GM21447 (cell line): Measurements from ENCODE around the gene PLPP1.
"Not testable (repeated sequence)": the region's sequence is repeated elsewhere in the genome, so short reads cannot be mapped to it uniquely, and the experiment has no call there.

ENCODE experiments used
- ATAC-seq: cut with Tn5 transposase; IDR thresholded peaks from one replicate; pipeline ENCODE4 v1.9.1; 2021; ENCODE audit not compliant: unreplicated experiment

PLPP1 gene

DNA sequence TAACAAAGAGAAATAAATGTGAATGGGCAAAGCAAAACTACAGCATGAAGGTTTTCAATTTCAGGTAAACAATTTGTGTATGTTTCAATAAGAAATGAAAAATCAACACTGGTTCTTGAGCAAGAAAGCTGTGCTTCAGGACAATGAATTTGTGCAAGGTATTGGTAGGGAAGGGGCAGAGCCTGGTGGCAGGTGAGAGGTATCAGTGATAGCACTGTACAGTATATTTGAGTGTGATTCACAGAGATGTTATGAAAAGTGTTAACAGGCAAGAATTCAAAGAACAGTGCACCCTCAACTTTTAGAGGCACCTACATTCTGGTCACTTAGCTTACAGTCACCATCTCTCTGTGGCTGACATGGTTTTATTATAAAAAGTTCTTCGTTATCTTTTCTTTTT is 25.7 kb downstream of the PLPP1 start:
- no peak for ATAC-seq

DNA sequence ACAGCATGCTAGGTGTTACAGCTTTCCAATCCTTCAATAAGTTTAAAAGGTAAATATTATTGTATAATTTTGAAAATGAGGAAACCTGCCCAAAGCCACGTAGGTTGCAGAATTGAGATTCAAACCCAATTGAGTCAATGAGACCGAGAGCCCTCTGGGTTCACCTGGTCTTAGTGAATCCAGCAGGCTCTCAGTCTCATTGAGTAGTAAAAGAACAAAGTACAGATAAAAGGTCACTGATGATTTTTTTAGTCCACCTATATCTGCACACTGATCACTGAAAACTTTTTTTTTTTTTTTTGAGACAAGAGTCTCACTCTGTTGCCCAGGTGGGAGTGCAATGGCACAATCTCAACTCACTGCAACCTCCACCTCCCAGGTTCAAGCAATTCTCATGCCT is 27.2 kb downstream of the PLPP1 start:
- no peak for ATAC-seq

DNA sequence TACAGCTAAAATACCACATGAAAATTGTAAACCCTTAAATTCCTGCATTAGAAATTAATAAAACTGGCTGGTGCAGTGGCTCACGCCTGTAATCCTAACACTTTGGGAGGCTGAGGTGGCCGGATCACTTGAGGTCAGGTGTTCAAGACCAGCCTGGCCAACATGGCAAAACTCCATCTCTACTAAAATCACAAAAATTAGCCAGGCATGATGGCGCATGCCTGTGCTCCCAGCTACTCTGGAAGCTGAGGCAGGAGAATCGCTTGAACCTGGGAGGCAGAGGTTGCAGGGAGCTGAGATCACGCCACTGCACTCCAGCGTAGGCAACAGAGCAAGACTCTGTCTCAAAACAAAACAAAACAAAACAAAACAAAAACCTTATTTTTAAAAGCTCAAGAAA is 29.1 kb downstream of the PLPP1 start:
- ATAC-seq: not testable (repeated sequence)

DNA sequence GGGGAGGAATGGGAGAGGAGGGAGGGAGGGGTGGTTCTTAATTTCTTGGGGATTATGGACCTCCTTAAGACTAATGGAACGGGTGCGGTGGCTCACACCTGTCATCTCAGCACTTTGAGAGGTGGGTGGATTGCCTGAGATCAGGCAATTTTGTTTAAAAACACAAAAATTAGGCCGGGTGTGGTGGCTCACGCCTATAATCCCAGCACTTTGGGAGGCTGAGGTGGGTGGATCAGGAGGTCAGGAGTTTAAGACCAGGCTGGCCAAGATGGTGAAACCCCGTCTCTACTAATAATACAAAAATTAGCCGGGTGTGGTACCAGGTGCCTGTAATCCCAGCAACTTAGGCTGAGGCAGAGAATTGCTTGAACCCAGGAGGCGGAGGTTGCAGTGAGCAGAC is 30.8 kb downstream of the PLPP1 start:
- ATAC-seq: not testable (repeated sequence)

DNA sequence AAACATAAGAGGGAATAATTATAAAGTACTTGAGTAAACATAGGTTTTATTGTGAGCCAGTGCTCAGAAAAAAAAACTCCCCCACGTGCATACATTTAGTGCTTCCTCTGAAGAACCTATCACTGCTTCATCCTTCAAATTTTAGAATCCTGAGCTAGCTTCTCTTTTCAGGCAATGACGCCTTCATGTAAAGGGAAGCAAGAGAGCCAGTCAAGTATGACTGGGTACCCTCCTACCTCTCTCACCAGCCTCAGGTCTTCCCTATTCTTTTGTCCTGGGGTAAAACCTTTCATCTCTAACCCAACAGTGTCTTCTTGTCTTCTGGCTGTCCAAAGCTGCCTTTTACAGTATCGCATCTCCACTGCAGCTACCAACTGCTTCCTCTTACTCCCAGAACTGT is 32.0 kb downstream of the PLPP1 start:
- no peak for ATAC-seq

DNA sequence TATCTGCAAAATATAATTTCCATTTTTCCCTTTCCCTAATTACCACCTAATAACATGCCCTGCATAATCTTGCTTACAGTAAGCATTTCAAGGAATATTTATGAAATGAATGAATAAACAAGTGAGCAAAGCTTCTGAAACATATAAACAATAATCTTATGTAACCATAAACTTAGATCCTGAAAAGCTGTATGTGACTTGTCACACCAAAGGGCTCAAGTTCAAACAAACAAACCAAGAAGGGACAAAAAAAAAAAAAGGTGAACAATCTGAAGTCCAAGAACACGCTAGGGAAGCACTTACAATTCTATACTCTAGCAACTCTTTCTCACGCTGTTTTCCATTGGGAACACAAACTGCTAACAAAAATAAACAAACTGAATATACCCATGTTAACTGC is 36.3 kb downstream of the PLPP1 start:
- ATAC-seq: no peak

DNA sequence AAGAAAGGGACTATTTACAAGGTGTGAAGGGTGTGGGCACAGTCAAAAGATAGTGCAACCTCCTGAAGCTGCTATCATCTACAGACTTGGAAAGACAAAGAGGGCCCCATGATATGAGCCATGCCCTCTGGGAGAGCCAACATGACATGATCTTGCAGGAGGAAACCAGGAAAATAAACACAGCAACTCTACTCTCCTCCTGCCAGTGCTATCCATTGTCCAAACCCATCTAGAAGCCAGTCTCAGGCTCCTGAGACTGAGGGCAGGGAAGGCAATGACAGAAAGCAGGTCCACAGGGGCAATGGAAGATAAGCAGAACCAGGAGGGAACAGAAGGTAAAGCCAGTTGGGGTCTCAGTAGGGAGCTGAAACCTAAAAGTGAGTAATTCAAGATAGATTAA is 37.1 kb downstream of the PLPP1 start:
- no peak for ATAC-seq

DNA sequence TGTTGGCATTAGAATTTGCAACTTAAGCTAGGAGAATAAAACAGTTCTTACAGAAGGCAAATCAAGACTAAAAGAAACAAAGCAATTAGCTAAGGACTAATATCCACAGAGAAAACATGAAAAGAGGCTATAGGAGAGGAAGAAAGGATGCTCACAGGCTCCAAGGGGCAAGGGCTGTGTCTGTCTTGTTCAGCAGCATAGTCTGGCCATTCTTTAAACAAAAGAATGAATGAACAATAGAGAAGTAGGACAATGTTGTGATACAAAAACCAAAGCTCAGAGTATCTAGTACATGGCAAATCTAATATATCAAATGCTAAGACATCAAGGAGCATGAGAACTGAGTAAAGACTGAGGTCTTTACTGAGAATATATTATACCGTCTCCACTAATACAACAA is 39.5 kb downstream of the PLPP1 start:
- ATAC-seq: no peak

DNA sequence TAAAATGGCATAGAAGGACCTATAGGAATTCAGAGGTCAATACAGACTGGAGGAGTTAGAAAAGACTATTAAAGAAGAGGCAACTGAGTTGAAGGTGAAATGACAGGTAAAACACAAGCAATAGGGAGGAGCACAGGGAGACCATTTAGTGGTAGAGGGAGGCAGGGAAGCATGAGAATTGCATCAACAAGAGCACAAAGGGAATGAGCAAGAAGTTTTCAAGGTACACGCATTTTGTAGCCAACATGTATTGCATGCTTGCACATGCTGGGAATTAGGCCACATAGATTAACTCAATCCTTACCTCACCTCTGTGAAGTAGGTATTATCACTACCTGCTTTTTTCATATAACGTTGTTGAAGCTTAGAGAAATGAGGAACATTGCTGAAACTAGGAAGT is 42.3 kb downstream of the PLPP1 start:
- no peak for ATAC-seq

DNA sequence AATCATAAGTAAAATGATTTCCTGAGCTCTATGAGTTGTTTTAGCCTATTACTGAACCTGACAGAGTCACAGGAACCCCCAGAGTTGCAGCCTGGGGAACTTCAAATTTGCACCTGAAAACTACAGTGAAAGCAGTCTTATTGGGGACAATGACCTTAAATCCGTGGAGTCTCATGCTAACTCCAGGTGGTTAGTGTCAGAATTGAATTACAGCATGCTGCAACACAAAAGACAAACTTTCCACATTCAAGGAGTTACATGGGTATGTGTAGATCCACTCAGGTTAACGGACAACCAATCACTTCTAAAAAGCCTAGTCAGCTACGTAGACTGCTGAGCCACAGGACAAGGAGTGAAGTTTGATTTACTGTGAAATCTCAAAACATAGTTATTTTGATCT is 49.7 kb downstream of the PLPP1 start:
- ATAC-seq: no peak

DNA sequence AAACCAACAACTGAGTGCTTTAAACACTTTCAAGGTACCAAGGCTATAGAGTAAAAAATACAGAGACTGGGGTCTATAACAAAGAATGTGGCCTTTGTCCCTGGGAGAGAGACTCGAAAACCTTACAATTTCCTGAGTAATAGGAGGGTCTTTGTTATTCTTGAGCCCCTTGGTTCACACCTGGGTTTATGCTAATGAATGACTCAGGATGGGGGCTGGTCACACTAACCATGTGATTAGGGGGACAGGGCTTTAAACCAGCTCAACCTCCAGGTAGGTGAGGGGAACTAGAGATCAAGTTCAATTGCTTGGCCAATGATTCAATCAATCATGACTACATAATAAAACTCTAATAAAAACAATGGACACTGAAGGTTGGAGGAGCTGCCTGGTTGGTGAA is 50.2 kb downstream of the PLPP1 start:
- no peak for ATAC-seq

DNA sequence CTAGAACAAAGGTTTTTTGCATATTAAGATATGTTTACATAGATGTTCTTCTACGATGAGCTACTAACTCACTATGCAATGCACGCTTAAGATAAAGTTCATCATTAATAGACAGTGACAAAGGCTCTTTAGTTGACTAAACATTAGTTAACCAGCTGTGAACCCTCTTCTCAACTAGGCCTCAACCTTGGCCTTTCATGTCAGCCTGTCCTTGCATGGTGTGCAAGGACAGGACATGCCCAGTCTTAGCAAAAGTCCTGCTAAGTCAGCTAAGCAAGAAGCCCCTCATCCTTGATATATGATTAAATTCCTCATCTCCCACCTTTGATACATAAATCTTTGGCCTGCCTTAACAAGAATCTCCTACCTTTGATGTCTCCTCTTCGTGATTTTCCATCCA is 50.9 kb downstream of the PLPP1 start:
- ATAC-seq: no peak

DNA sequence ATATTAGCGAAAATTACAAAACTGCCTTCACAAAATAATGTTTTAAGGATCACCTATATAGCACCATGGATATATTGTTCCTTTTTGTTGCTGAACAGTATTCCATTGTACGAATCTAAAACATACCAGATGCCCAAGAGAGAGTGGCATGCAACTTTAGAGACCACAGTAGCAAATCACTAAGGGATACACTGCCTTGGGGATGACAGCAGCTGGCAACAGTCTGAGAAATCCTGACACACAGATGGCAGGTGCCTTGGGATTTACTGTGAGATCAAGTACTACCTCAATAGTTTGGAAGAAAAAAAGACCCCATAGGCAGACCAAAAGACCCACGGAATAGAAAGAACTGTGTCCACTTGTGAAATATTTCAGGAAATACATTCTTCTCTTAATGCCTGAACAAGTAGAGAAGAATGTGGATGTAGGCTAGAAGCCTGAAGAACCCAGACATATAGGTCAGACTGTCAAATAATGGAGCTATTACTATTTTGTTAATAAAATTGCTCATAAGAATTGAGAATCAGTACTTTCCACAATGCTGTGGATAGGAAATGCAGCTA is 53.4 kb downstream of the PLPP1 start:
- ATAC-seq: no peak

DNA sequence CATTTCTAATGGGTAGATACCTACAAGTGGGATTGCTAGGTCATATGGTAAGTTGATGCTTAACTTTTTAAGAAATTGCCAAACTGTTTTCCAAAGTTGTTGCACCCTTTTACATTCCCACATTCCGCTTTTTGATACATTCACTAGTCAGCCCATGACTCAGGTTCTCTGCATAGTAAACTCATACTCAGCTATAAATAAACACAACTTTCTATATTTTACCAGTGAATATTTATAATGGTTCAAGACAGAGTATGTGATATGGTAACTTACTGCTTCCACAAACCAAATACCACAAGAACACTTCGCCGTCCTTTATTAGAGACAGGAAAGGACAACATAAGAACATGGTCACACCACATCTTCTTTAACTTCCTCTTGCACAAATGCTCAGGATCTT is 54.0 kb downstream of the PLPP1 start:
- no peak for ATAC-seq

DNA sequence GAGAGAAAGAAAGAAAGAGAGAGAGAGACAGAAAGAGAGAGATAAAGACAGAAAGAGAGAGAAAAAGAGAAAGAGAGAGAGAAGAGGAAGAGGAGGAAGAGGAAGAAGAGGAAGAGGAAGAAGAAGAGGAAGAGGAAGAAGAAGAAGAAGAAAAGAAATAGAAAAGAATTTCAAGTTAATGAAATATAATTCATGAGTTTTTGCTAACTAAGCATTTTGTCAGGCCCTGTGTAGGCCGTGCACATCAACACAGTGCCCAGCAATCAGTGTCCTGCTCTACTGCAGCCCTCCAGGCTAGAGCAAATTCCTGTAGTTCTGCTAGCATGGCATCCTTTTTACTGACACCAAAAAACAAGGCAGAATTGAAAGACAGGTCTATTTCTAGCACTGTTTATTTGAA is 62.1 kb downstream of the PLPP1 start:
- no peak for ATAC-seq

DNA sequence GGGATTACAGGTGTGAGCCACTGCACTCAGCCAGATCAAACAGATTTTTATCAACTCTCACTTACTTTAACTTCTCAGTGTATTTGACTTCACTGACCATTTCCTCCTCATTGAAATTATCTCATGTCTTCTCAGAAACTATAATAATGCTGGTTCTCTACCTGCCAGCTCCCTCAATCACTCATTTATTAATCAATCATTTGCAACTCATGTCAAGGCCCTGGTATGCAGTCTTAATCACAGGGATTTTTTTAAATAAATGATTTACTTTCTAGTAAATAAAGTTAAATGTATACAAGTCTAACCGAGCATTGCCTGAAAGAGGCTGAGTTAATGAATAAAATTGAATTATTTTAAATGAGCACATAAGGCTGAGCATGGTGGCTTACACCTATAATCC is 63.3 kb downstream of the PLPP1 start:
- no peak for ATAC-seq

DNA sequence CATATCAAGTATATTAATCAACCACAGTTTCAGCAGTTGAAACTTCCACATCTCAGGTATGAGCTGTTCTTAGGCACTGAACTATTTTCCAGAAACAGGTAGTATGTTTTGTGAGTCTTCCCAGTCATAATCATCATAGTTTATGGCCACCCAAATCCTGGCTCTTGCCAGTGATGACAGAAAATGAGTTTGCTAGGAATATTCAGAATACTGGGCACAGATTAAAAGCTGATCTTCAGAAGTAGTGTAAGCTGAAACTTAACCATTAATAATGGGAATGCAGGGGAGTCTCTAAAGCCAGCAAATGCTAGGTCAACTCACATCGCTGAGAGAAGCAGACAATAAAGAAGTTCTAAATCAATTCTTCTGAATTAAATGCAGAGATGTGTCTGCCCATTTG is 64.5 kb downstream of the PLPP1 start:
- no peak for ATAC-seq

DNA sequence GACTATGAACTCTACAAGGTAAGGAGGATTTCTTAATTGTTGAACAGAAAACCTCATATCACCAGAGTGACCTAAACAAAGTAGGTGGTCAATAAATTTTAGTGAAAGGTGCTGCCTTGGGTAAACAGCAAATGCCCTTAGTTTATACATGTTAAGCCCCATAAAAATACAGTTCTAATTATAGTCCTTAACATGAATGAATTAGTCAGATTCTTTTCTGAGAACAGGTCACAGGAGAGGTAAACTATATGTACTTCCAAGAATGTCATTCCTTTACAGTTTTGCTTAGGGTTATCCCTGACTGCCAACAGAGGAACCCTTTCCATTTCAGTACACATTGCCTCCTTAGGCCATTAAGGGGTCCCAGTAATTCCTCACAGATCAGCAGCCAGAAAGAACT is 64.9 kb downstream of the PLPP1 start:
- ATAC-seq: no peak

DNA sequence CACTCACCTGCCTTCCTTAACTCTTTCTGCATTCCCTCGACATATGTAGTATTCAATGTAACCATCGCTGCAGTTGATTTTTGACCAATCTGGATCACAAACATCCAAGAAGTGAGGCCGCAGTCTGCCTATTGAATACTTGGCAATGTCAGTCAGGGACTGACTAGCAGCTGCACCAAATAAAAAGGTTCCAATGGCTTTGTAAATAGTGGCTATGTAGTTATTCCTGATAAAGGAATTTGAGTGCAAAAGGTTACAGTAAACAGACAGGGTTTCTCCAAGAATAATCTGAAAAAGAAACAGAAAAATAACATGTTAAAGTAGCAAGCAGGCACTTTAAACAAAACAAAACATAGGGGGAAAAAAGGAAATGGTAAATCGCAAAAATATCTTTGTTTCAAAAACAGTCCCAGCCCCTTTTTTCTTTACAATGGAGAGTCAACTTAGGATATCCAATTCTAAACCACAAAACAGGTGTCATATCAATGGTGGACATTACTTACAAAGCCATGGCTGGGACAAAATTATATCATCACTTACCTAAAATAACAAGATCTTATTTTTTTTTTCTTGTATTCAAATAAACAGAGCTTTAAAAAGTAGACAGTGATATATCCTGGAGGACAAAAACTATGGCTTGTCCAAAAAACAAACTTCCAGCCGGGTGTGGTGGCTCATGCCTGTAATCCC is 66.8 kb downstream of the PLPP1 start:
- ATAC-seq: no peak

DNA sequence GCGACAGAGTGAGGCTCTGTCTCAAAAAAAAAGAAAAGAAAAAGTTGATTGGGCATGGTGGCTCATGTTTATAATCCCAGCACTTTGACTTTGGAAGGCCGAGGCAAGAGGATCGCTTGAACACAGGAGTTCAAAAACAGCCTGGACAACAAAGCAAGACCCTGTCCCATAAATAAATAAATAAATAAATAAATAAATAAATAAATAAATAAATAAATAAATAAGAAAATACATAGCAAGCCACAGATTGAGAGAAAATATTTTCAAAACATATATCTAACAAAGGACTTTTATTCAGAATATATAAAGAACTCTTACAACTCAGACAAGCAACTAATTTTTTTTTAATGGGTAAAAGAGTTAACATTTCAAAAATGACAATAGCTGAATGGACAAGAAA is 71.2 kb downstream of the PLPP1 start:
- ATAC-seq: no peak

DNA sequence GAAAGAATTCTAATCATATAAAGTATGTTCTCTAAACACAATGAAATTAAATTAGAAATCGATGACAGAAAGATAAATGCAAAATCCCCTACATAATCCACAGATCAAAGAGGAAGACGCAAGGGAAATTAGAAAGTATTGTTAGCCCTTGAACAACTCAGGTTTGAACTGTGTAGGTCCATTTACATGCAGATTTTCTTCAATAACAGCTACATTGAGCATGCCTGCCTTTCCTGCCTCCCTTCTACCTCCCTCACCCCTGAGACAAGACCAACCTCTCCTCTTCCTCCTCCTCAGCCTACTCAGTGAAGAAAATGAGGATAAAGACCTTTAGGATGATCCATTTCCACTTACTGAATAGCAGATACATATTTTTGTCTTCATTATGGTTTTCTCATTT is 75.2 kb downstream of the PLPP1 start:
- ATAC-seq: no peak

DNA sequence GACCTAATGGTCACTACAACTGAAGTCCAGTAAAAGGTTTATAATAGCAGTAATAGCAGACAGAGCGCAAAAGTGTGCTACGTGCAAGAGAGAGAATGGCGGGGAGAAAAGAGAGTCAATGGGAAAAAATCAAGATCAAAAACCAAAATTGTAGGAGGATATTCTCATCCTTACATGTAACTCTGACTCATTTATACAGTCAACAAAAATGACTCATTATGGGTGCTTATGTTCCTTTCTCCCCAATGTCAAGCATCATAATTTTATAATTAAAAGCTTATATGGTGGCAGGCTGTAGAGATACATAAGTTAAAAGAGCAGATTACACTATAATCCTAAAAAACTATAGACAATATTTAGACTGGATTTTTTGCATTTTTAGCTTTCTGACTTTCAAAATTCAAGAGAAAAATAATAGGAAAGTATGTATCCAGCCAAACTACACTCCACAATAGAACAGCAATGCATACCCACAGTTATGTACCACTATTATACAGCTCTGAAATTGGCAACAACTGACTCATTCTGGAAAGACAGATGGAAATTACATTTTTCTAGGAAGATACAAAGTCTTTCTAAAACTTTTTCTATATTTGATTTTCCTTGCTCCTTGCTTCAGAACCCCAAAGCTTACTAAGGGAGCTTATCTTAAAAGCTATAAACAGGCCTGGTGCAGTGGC is 78.4 kb downstream of the PLPP1 start:
- ATAC-seq: no peak

DNA sequence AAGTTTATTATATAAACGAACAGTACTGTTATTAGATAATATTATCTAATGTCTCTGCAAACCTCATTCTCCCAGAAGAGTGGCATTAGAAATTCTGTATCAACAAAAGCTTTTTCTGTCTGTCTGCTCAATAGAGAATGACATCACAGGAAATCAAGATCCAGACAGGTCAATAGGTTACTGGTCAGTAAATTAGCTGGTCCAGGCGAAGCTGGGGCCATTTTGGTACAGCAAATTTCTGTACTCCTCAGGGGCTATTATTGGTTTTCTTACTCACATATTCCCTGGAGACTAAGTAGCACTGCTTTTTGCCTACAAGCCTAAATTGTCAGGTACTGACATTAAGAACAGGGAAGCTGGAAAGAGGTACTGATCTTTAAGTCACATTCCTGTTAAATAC is 80.5 kb downstream of the PLPP1 start:
- no peak for ATAC-seq
